IPS-11a (cell line): ENCODE measurements around the gene ACTN4.
A peak's percentile ranks its signal among the peaks of the same experiment; 100 is the strongest.

Experiments
- H3K4me3 ChIP-seq: one replicate; pipeline ENCODE4 v1.5.1; 2013; ENCODE audit warnings: low read depth, low read length, control low read depth

The ACTN4 gene

DNA sequence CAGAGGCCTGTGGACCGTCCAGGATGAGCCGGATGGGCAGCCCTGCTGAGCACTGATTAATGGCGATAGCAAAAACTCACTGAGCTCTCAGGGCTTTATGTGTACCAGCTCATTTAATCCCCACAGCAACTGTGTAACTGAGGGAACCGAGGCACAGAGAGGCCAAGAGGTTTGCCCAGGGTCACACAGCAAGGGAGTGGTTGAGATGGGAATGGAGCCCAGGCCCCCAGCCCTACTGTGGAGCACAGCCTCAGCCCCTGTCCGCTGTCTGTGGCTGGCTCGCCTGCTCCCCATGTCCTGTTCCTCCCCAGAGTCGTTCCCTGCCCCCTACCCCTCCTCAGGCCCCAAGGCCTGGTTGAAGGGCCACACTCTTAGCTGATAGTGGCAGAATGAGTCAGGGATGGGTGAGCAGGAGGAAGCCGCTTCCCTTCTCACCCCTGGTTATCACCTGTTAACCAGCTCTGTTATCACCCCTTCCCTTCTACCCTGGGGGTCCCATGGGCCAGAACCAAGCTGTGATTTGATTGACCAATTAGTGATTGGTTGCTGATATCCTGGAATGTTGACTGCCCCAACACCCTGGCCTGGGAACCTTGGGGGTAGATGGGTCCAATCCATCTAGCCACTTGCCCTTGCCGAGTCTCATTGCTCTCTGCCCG is 75.6 kb downstream of the ACTN4 start:
- no peak overlapping the region for H3K4me3 ChIP-seq

DNA sequence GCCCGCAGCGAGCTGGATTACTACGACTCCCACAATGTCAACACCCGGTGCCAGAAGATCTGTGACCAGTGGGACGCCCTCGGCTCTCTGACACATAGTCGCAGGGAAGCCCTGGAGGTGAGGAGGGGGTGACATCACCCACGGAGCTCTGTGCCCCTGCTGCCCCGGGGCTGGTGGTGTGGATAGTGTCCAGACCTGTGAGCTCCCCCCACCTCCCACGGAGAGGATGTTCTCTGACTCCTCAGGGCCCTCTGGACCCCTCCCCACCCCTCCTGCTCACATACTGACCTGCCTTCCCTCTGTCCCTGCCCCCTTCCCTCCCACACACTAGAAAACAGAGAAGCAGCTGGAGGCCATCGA is 76.1 kb downstream of the ACTN4 start:
- no peak overlapping the region for H3K4me3 ChIP-seq

DNA sequence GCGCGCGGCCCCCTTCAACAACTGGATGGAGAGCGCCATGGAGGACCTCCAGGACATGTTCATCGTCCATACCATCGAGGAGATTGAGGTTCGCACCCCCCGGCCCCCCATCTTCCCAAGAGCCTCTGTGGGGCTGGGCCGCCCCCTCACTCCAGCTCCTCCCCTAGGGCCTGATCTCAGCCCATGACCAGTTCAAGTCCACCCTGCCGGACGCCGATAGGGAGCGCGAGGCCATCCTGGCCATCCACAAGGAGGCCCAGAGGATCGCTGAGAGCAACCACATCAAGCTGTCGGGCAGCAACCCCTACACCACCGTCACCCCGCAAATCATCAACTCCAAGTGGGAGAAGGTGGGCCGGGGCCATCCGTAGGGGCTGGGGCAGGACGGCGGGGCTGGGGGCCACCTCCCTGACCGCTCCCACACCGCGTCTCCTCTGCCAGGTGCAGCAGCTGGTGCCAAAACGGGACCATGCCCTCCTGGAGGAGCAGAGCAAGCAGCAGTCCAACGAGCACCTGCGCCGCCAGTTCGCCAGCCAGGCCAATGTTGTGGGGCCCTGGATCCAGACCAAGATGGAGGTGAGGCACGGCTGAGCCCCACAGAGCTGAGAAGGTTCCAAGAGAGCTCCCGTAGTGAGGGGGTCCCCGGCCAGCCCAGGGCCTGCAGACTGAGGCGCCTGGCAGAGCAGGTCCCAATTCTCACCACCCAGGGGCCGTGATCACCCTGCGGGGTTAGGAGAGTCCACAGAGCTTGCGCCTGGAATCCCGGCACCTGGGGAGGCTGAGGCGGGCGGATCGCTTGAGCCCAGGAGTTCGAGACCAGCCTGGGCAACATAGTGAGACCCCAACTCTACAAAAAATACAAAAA is 76.8 kb downstream of the ACTN4 start:
- no peak overlapping the region for H3K4me3 ChIP-seq

DNA sequence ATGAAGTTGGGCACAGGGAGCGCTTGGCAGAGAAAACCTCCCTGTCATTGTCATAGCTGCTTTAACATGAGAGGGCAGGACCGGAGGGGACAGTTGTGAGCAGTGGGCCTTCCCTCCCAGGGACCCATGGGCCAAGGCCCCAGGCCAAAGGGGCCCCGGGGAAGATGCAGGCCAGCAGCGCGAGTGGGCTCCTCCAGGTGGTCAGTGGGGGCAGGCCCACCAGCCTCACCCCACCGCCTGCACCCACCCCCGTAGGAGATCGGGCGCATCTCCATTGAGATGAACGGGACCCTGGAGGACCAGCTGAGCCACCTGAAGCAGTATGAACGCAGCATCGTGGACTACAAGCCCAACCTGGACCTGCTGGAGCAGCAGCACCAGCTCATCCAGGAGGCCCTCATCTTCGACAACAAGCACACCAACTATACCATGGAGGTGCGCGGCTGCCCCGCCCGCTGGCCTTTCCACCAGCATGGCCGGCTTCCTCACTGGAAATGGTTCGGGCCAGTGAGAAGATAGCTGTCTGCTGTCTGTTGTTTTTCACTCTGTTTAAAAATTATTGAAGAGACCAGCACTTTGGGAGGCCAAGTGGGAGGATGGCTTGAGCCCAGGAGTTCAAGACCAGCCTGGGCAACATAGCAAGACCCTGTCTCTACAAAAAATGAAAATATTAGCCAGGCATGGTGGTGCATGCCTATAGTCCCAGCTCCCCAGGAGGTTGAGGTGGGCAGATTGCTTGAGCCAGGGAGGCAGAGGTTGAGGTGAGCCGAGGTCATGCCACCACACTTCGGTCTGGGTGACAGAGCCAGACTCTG is 78.2 kb downstream of the ACTN4 start:
- H3K4me3 ChIP-seq, result no peak overlapping the region

DNA sequence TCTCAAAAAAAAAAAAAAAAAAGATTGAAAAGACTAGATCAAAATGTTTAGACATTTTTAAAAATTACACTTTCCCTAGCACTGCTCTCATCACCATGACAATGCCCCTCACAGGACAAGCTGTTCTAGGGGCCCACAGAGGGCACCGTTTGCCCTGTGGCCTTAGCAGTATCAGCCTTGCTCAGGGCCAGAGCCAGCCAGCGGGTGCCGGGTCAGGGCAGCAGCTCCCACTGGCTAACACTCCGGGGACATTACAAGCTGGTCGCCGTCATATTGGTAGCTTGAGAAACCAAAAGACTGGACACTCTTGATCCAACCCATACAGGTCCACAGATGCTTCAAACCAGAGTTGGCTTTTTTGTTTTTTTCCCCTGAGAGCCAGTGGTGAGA is 78.8 kb downstream of the ACTN4 start:
- no peak overlapping the region for H3K4me3 ChIP-seq

DNA sequence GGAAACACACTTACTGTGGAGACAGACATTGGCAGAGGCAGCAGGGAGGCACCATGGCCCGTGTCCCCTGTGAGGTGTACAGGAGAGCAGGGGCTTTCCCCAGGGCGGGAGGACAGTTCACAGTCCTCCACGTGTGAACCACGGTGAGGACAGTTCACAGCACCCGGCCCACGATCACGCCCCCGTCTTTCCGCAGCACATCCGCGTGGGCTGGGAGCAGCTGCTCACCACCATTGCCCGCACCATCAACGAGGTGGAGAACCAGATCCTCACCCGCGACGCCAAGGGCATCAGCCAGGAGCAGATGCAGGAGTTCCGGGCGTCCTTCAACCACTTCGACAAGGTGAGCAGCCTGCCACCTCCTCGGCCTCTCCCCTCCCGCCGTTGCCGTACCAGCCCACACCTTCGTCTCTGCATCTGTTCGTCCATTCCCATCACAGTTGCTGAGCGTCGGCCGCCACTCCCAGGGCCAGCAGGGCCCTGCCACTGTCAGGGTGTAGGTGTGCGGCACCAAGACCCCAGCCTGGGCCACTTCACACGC is 79.4 kb downstream of the ACTN4 start:
- no peak overlapping the region for H3K4me3 ChIP-seq

DNA sequence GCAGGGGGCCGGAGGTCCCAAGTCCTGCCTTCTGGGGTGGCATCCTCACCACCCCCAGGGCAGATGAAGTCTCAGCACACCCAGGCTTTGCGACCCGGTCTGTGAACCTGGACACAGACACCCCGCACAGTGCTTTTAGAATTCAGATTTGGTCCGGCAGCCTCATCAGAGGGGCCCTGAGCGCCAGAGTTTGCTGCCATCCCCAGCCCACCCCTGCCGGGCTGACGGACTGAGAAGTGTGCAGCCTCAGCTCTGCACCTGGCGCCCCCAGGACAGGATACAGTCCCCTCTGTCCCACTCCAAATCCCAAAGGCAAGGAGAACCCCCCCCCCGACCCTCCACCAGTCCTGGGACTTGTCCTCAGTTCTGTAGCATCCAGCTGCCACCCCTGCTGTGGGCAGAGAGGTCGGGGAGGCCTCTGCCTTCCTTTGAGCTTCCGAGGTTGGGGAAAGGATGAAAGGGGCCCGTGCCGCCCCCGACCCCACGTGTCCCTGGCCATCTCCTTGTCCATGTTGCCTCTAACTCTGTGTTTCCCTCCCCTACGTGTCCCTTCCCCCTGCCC is 79.9 kb downstream of the ACTN4 start:
- H3K4me3 ChIP-seq, result no peak overlapping the region

DNA sequence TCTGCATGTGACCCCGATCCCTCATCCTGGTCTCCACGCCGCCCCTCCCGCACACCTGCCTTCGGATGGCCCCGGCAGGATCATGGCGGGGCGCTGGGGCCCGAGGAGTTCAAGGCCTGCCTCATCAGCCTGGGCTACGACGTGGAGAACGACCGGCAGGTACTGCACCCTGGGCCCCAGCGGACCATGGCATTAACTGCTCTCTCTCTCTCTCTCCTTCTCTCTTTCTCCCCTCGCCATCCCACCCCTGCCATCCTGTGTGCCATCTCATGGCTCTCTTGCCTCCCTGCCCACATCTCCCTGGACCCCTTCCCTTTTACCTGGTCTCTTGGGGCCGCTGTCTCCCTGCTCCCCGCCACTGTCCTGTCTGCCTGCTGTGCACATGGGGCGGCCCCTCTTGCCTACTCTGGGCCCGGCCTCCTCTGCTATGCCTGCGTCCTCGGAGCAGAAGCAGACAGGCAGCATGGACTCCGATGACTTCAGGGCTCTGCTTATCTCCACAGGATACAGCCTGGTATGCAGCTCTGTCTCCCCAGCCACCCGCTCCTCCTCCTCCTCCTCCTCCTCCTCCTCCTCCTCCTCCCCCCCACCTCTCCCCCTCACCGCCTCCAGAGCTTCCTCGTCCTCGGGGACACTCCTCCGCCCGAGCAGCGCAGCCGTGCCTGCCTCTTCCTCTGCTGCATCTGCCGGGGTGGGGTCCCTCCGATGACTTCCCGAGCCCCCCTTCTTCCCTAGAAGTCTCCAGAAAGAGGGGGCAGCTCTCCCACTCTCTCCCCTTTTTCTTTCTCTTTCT is 80.6 kb downstream of the ACTN4 start:
- H3K4me3 ChIP-seq, result no peak overlapping the region

DNA sequence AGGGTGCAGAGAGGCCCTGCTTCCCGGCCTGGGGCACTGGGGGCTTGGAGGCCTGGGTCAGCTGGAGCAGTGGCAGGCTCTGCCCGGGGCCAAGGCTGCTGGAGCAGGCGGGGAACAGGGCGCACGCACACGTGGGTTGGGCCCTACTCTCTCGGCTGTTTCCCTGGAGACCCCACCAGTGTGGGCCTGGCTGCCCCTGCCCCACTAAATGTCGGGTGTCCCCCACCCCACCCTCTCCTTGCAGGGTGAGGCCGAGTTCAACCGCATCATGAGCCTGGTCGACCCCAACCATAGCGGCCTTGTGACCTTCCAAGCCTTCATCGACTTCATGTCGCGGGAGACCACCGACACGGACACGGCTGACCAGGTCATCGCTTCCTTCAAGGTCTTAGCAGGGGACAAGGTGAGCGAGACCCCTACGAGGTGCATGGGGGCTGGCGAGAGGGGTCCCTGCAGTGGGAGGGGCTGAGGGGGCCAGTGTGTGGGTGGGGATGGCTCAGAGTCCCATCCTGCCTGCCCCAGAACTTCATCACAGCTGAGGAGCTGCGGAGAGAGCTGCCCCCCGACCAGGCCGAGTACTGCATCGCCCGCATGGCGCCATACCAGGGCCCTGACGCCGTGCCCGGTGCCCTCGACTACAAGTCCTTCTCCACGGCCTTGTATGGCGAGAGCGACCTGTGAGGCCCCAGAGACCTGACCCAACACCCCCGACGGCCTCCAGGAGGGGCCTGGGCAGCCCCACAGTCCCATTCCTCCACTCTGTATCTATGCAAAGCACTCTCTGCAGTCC is 81.5 kb downstream of the ACTN4 start:
- H3K4me3 ChIP-seq, result no peak overlapping the region

DNA sequence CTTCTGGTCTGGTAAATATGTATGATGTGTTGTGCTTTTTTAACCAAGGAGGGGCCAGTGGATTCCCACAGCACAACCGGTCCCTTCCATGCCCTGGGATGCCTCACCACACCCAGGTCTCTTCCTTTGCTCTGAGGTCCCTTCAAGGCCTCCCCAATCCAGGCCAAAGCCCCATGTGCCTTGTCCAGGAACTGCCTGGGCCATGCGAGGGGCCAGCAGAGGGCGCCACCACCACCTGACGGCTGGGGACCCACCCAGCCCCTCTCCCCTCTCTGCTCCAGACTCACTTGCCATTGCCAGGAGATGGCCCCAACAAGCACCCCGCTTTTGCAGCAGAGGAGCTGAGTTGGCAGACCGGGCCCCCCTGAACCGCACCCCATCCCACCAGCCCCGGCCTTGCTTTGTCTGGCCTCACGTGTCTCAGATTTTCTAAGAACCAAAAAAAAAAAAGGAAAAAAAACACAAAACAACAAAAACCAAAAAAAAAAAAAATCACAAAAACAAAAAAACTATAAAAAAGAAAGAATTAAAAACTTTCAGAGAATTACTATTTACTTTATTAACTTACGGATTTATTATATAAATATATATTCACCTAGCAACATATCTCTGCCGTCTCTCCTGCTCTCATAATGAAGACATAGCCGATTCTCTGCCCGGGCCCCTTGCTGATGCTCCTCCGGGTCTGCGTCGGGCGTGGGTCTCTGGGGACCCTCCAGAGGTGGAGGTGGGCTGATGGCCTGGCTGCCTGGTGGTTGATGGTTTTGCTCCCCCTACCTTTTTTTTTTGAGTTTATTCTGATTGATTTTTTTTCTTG is 82.4 kb downstream of the ACTN4 start:
- H3K4me3 ChIP-seq, result no peak overlapping the region

DNA sequence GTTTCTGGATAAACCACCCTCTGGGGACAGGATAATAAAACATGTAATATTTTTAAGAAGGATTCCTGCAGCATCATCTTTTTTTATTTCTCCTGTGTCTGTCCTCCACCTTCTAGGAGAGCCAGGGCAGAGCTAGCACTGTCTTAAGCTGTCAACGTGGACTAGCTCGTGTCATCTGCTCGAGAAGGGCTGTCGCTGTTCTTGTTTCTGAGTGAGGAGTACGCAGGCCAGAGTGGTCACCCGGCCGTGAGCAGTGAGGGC is 83.0 kb downstream of the ACTN4 start:
- no peak overlapping the region for H3K4me3 ChIP-seq

DNA sequence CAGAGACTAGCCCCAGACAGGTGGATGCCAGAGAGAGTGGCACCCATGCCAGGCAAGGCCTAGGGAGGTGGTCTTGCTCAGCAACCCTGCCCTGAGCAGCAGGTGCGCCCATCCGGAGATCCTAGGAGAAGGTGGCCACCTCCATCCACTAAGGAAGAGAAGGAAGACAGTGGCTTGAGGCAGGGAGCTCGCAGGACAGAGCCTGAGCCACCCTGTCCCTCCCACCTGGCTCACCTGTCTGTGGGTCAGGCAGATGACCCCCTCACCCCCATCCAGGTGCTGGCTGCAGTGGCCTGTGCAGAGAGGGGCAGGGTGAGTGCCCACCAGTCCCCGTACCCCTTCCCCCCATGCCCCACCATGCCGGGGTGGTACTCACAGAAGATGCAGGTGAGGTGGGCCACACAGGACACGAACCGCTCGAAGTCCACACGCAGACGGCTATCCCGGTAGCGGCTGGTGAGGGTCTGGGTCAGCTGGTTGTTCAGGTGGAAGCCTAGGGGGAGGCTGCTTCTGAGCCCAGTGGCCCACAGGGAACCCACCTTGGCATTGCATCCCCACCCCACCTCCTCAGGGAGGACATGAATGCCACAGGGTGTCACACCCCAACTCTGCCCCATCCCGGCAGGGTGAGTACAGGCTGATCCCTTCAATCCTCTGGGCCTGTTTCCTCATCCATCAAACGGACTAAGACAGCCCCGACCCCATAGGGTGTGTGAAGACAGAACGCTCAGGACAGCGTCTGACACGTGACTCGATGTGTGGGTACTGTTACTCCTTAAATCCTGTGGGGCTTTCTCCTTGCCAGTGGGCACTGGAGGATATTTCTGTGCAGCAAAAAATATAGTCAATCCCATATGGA is 83.5 kb downstream of the ACTN4 start:
- H3K4me3 ChIP-seq, result no peak overlapping the region

DNA sequence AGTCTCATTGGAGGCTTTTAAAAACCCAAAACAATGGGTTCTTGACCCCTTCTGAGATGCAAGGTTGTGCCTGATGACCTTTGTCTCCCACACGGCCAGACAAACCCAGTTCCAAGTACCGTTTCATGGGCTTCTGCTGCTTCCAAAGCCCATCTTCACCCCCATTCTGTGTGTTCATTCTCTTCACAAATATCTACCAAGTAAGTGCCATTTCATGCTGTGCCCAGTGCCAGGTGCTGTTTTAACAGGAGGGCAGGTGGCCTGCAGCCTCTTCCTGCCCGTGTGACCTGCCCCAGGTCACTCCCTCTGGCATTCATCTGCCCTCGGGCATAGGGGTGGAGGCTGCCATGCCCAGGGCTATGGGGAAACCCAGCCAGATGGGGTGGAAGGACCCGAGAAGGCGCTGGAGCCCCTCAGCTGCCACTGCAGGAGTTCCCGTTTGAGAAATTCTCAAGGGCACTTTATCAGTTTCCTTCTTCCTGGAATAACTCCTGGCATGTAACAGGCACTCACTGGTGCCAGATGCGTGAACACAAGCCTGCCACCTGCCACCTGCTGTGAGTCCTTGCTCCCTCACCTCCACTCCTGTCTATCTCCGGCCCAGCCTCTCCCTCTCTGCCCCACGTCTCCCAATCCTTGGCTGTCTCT is 84.3 kb downstream of the ACTN4 start:
- no peak overlapping the region for H3K4me3 ChIP-seq

DNA sequence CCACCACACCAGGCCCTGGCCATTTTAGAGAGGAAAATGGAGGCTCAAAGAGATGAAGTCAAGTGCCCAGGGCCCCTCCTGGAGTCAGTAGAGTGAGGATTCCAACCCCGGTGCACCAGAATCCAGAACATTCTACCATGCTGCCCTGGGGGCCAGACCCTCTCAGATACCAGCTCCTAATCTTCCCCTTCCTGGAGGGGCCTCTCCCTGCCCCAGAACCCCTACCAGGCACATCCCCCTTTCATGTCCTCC is 85.7 kb downstream of the ACTN4 start:
- no peak overlapping the region for H3K4me3 ChIP-seq

DNA sequence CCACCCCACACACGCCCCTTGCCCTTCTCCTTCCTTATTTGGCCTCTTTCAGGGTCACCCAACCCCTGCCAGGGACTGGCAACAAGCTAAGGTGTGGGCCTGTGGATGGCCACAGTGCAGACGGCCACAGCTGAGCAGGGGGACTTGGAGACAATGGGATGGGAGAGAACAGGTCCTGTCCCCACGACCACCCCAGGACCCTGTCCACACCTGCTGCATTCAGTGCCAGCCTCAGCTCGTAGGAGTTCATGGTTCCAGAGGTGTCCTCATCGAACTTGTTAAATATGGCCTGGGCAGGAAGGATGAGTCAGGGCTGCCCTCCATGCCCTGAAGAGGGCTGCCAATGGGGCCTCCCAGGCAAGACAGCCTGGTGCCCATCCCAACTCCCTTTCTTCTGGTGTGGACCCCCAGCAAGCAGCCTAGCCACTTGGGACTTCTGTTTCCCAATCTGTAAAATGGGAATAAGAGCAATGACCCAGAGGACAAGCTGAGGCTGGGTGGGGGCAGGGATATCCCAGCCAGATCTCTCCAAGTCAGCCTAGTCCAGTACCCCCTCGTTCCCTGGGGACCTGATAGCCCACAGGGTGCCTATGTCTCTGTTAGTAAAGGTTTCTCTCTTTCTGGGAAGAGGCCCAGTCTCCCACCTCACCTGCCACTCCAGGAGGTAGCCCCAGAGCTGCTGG is 86.2 kb downstream of the ACTN4 start:
- H3K4me3 ChIP-seq, result no peak overlapping the region

DNA sequence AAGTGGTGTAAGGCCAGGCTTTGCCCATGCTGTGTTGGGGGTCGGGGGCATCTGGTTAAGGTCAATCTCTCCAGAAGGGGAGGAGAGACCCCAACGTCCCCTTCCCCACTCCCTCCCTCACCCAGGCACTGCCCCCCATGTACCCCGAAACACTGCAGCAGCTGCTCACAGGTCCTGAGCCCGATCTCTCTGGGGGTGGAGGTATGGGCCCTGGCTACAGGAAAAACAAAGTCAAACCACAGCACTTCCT is 86.7 kb downstream of the ACTN4 start:
- H3K4me3 ChIP-seq, result no peak overlapping the region

DNA sequence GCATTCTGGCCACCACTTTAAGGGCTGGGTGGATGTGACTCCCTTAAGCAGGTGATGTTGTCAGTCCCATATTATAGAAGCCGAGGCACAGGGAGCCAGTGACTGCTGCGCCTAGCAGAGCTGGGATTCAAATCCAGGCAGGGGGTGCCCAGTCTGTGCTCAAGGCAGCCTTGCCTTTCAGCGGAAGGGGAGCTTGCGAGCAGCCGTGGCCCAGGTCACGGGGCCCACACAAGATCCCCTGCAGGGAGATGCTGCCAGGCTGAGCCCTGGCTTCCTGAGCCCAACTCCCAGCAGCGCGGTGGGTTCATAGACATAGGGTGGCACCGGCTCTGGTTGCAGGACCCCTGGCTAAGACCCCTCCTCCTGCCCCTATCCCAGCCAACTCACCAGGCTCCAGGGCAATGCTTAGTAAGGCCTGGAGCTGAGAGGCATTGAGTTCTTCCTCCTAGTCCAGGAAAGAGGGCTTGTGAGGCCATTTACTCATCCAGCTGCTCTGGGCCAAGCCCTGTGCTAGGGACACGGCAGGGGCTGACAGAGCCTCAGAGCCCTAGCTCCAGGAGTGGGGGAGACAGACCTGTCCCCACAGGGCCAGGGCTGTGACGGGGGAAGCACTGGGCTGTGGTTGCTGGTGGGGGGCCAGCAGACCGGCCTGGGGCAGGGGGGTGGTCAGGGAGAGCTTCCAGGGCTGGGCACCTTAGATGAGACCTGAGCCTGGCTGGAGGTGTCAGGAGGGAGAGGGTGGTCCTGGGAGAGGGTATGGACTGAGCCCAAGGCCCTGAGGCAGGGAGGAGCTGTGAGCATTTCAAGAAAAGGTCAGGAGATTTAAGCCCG is 87.2 kb downstream of the ACTN4 start:
- H3K4me3 ChIP-seq, result peak overlapping the region; percentile 50
